GM12874 (cell line): ENCODE results near the gene DOCK6.

Experiments used
- TF ChIP-seq, protein P1 (sequence below): IDR thresholded peaks from 2 replicates; pipeline ENCODE4 v1.5.1; 2011; ENCODE audit warnings: low read depth, mild to moderate bottlenecking, control low read depth, low read length, moderate library complexity; ENCODE audit not compliant: insufficient read depth

The DOCK6 gene

DNA sequence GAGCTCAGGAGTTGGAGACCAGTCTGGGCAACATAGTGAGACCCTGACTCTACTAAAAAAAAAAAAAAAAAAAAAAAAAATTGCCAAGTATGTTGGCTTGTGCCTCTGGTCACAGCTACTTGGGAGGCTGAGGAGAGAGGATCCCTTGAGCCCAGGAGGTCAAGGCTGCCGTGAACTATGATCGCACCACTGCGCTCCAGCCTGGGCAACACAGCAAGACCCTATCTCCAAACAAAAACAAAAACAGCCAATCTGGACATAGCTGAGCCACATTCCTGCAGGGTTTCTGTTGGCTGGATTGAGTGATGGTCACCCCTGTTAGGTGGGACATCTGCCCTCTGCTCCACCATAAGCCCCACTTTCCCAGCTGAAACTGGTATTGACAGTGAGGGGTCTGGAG, 36.5 kb downstream of the DOCK6 start:
- TF ChIP-seq, protein P1, sequence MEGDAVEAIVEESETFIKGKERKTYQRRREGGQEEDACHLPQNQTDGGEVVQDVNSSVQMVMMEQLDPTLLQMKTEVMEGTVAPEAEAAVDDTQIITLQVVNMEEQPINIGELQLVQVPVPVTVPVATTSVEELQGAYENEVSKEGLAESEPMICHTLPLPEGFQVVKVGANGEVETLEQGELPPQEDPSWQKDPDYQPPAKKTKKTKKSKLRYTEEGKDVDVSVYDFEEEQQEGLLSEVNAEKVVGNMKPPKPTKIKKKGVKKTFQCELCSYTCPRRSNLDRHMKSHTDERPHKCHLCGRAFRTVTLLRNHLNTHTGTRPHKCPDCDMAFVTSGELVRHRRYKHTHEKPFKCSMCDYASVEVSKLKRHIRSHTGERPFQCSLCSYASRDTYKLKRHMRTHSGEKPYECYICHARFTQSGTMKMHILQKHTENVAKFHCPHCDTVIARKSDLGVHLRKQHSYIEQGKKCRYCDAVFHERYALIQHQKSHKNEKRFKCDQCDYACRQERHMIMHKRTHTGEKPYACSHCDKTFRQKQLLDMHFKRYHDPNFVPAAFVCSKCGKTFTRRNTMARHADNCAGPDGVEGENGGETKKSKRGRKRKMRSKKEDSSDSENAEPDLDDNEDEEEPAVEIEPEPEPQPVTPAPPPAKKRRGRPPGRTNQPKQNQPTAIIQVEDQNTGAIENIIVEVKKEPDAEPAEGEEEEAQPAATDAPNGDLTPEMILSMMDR: no peak

DNA sequence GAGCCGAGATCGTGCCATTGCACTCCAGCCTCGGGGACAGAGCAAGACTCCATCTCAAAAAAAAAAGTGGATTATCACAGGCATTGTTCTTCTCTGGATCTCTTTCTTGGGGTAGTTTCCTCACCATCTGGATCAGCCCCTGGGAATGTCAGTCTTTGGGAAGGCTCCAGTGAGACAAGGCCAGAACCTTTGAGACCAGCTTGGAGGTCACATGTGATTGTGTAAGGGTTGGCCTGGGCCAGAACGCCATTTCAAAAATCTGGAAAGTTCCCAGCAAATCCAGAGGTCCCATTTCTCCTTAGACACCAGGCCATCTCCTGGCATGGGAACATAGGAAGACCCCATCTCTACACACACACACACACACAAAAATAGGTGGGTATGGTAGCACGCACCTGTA, 37.2 kb downstream of the DOCK6 start:
- TF ChIP-seq, protein P1: no peak

DNA sequence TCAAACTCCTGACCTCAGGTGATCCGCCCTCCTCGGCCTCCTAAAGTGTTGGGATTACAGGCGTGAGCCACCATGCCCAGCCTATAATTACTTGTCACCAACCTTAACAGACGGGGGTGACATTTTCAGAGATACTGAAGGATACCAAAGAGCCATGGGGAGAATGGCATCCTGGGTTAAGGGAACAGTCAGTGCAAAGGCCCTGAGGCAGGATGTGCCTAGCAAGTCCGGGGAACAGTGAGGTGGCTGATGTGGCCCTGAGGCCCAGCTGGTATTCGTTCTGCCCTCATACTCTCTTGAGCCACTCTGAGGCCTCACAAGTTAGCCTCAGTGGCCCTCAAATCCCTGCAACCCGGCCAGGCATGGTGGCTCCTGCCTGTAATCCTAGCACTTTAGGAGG, 37.9 kb downstream of the DOCK6 start:
- TF ChIP-seq, protein P1: no peak

DNA sequence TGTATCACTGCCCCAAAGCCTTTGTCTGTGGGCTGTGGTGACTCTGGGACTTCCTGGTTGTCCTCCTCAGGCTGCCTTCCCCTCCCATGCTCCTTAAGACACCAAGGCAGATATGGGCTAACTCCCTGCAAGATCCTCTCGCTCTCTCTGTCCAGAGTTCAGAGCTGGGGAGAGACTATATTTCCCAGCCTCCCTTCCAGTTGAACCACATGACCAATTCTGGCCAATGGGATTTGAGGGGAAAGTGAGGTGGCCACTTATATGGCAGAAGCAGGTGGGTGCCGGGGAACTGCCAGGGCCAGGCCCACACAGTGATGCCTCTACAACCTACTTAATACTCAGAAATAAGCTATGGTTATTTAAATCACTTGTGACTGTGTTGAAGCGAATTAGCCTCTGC, 39.1 kb downstream of the DOCK6 start:
- TF ChIP-seq, protein P1: no peak

DNA sequence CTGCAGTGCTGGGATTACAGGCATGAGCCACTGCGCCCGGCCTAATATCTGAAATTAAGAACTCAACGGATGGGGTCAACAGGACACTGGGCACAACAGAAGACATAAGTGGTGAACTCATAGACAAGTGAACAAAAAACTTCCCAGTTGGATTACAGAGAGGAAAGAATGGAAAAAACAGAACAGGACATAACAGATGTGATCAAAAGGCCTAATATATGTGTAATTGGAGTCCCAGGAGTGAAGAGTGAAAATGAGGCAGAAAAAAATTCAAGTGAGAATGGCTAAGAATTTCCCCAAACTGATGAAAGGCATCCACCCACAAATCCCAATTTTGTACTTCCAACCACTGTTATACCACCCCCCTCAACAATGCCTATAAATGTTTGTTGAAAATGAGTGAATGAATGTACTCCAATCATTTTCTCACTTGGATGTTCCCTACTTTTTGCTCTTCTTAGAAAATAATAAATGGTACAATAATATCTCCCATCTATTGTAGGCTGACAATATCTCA, 41.2 kb downstream of the DOCK6 start:
- TF ChIP-seq, protein P1: no peak

DNA sequence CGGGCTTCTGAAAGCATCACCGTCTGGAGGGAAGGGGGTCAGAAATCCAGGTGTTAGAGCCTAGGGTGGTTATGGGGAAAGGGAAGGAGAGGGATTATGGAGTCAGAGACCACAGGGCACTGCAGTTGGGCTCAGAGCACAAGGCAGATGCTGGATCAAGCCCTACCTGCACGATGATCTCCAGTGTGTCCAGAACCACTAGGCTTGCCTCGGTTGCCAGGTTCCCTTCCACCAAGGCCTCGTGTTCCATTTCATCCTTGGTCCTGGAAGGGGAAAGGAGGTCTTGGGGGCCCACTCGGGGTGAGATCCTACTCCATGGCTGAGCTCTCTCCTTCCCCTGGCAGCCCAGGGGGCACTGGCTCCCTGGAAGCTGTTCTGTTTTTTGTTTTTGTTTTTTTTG, 47.9 kb downstream of the DOCK6 start:
- TF ChIP-seq, protein P1: no peak

DNA sequence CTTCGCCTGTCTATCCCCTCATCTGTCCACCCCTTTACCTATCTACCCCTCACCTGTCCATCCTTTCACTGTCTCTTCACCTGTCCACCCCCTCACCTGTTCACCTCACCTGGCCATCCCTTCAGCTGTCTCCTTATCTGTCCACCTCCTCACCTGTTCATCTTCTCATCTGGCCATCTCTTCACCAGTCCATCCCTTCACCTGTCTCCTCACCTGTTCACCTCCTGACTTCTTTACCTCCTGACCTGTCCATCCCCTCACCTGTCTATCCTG, 51.7 kb downstream of the DOCK6 start:
- TF ChIP-seq, protein P1: no peak
